NAMALWA (cell line): ENCODE results near the gene CEP295NL.
"Not testable (repeated sequence)": the region's sequence is repeated elsewhere in the genome, so short reads cannot be mapped to it uniquely, and the experiment has no call there.

ENCODE experiments used
- DNase-seq: peaks from one replicate; pipeline ENCODE4 v3.0.0-alpha.2; 2015; ENCODE audit warnings: low spot score

Gene CEP295NL

DNA sequence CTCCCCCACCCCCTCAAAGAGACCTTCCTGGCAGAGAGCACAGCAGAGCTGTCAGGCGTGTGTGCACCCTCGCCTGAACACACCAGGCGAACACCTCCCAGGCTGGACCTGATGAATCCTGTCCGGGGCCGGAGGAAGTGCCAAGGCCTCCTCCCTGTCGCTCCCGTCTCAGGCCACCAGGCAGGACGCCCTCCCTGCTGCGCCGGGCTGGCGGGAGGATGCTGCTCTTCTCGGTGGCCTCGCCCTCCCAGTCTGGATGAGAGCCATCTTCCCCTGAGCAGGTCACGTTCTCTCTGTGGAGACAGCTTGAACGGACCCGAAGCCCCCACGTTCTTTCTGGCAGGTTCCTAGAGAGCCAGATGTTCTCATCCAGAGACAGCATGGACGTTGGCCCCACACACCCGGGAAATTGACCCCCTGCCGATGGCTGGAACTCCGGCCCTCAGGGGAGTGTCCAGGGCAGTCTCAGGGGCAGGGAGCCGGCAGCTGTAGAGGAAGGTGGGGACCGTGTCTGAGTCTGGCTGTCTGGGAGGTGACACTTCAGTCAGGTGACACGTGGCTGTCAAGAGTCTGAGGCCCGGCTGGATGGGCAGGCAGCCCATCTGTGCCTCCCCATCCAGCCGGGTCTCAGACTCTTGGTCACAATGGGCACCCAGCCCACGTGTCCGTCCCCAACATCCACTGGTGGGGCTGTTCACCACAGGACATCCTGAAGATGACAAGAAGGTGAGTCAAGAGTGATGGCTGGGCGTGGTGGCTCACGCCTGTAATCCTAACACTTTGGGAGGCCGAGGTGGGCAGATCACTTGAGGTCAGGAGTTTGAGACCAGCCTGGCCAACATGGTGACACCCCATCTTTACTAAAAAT lies 27.1 kb upstream of the CEP295NL start:
- DNase-seq, result no peak

DNA sequence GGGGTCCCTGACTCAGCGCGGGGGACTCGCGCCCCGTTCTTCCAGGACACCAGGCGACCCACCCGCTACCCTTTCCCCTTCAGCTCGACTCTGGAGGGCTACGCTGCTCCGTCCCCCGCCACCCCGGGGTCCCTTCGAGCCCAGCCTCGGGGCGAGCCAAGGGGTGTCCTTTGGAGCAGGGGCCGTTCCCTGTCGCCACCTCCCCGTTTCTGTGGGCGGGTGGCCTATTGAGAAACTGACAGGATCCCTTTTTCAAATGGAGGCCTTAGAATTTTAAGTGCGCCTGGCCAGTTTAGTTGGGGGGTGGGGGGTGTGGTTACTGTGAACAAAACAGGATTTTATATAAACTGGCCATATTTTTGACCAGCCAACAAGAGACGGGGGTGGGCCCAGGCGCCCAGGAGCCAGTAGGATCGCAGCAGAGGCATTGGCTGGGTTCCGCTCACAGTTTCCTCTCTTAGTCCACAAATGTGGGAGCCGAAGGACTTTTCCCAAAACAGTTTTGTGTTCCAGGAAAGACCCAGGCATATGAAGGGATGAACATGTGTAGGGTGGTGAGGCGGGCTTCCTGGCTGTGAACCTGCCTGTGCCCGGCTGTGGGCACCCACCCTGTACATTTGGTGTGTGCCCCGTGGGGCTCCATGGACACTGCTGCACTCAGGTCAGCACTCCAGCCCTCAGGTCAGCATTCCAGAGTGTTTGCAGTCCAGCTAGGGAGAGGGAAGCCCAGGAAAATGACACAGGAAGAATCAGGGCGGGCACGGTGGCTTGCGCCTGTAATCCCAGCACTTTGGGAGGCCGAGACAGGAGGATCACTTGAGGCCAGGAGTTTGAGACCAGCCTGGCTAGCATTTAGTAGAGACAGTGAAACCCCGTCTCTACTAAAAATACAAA lies 22.9 kb upstream of the CEP295NL start:
- DNase-seq, result no peak

DNA sequence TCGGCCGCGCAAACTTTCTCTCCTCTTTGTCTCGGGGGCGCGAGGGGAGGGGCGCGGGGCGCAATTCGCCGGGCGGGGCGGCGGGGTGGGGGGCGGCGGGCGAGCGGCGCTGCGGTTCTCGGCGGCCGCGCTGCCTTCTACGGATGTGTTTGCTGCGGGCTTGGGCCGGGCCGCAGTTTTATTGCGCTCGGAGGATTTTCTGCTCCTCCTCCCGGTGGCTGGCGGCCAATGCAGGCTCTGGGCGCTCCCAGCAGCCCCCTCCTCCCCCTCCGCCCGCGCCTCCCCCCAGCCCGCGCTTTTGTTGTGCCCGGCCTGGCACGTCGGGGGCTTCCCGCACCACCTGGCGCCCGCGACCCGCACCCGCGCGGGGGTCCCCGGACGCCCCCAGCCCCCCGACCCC lies 22.2 kb upstream of the CEP295NL start, which contains the start of gene TIMP2:
TIMP2 (minus strand) TSS at position 154 of the 400 bp plus-strand sequence. CDS start 299 bp downstream, outside the sequence.
- peak; percentile 57 for DNase-seq

DNA sequence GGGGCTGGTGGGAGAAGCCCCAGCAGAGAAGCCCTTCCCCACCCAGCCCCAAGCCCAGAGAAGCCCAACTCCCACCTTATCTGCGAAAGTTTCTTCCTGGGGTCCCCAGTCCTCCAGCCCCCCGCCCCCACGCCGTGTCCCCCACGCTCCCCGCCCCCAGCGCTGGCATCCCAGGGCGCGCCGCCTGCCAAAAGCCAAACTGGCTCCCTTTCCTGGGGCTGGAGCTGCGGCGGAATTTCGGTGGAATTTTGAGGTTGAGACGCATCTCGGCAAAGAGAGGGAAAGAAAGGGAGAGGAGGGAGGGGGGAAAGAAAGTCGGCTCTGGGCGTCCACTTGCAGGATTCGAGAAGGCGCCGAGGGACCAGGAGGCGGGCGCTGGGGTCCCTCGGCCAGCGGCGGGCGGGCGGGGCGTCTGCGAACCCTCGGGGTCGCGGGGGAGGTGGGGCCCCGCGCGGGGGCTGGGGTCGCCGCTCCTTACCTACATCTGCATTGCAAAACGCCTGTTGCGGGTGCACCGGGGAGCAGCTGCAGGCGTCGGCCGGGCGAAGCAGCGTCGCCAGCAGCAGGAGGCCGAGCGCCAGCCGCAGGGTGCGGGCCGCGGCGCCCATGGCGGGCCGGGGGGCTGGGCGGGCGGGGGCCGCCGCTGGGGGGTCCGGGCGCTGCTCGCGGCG lies 21.6 kb upstream of the CEP295NL start:
- DNase-seq, result no peak

DNA sequence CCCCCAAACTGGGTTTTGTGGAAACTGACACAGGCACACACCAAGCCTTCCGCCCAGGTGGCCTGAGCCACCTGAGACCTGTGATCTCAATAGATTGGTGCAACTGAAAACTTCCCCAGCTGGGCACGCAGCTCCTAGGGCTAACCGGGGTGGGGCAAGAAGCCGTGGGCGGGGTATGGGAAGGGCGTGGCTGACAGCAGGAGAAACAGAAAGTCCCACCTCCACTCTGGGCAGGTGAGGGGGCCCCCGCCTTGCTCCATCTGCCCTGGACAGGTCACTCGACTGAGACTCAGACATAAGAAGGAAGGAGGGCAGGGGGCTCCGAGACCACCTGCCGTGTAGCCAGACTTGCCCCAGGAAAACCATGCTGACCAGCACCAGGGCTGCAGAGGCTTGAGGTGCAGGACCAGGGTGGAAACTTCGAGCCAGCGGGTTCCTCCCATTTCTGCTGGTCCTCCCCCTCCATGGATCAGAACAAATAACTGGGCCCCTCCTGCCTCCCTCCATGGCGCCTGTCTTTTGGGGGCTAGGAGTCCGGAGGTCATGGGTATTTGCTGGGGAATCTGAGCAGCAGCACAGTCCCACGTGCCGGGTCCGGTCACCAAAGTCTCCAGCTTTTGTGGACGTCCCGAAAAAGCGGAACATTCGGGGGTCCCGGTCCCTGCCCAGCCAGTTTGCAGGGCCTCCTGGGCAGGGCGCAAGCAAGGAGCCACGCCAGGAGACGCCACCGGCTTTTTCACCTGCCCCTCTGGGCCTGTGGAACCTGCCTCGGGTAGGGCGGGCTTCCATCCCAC lies 20.9 kb upstream of the CEP295NL start:
- peak; percentile 71 for DNase-seq

DNA sequence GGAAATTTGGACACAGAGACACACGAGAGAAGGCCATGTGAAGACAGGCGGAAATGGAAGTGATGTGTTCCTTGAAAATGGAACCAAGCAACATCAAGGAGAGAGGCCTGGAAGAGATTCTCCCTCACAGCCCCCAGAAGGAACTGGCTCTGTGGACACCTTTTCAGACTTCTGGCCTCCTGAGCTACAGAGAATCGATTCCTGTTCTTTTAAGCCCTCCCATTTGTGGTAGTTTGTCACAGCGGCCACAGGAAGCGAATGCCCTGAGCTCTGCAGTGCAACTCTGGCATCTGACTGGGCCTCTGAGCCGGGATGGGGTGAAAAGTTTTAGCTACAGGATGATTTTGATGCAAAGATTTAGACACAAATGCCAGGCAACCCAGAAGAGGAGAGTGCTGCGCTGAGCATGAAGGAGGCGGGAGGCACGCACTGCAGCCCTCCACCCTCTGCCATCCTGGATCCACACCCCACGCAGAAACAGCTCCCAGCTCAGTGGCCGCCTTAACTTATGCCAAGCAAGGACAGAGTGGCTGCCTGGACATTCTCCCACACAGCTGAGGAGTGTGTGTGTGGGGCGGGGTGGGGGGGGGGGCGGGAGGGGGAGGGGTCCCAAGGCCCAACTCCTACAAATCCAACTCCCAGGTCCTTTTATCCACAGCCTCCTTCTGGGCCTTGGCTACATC lies 20.0 kb upstream of the CEP295NL start:
- no peak for DNase-seq

DNA sequence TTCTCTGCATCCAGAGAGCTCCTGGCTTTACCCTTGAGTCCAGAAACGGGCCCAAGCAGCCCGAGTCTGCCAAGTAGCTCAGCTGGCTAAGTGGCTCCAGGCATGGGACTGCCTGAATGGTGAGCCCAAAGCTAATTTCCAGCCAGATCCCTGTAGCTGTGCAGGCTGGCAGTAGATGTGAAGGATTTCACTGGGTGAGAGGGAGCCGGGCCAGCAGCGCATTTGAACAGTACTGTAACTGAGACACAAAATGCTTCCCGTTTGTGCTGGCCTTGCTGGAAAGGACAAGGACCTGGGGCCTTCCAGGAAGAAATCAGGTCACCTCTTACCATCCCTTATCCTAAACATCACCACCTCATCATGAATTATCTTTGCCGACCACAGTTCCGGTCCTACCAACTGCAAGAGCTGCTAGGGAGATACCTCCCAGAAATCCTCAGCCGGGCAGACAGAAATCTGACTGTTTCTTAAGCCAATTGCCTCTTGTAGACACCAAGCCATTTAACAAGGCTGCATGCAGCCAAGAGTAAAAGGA lies 18.5 kb upstream of the CEP295NL start:
- no peak for DNase-seq

DNA sequence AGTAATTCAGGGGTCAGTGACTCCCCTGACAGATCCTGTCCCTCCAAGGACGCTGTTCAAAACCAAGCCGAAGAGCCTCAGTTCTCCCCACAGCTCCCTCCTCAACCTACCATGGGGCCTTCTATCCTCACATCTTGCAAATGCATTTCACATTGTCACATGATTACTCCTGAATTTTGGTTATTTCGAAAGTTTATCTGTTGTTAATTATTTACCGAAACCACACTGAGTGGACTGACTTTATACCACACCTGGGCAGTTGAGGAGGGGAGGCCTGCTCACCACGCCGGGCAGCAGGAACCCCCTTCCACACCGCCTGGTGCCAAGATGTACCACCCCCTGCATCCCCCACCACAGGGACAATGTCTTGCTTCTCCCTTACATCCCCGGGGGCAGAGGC lies 17.5 kb upstream of the CEP295NL start:
- no peak for DNase-seq

DNA sequence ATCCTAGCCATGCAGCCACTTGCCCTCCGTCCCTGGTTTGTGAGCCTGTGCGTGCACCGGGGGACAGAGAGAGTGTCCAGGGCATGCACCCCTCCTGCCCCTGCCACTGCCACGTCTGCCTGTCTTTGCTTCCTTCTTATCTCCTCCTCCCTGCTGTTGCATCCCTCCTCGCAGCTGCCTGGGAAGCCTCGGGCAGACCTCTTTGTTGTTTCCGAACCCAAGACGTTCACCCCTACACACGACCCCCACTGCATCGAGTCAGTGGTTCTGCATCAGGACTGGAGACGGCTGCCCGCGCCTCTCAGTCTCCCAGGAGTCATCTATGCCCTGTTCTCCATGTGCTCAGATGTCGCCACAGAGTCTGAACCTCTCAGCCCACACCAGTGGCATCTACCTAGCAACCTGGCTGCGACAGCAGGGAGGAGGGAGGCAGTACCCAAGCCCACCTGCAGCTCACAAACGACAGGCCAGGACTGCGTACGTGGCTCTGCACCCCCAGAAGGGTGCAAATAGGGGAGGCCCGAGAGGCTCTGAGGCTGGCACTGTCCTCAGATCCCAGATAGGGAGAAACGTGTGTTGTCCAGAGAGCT lies 17.0 kb upstream of the CEP295NL start:
- DNase-seq, result no peak

DNA sequence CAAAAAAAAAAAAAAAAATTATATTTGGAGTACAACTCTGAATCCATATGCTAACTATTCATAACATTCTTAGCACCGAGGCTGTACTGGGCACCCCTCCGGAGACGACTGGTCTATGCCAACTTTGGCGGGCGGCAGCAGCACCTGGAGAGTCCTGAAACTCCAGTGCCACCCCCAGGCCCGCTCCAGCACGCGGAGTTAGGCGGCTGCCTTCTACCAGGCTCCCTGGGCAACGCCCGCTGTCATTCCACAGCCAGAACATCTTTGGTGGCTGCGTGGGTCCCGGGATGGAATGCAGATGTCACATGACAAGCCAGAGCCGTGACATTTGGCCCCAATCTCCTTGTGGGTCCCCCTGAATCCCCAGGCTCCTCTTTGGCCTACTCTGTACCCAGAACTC lies 16.0 kb upstream of the CEP295NL start:
- no peak for DNase-seq

DNA sequence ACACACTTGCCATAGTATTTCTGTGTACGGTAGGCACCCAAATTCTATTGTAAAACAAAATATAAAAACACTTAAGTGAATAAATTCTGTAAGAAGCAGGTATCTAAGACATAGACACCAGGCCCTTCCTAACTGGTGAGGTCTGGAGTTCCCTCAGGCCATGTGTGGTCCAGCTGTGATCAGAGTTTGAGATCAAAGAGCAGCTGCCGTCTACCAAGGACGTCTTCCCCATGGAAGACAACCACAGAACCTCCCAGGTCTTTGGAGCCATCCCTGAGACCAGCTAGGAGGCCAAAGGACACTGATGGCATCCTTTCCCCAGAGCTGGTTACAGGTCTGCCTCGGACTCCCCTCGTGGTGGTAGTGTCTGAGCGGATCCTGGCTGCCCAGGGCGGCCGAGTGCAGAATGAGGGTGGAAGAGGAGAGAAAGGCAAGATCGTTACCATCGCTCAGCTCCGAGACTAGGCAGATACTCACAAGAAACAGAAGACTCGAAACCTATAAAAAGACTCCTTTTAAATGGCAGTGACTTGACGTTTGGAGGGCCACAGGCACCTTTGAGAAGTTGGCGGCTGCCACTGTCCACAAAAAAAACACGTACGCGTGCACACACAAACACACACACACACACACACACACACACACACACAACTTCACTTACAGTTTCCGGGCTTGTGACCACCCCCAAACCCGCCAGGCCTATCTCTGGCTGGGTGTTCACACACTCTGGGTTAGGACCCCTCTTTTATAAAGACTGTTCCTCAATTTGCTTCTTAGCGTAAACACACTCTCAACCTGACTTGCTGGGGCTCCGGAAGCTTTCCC lies 14.7 kb upstream of the CEP295NL start:
- no peak for DNase-seq

DNA sequence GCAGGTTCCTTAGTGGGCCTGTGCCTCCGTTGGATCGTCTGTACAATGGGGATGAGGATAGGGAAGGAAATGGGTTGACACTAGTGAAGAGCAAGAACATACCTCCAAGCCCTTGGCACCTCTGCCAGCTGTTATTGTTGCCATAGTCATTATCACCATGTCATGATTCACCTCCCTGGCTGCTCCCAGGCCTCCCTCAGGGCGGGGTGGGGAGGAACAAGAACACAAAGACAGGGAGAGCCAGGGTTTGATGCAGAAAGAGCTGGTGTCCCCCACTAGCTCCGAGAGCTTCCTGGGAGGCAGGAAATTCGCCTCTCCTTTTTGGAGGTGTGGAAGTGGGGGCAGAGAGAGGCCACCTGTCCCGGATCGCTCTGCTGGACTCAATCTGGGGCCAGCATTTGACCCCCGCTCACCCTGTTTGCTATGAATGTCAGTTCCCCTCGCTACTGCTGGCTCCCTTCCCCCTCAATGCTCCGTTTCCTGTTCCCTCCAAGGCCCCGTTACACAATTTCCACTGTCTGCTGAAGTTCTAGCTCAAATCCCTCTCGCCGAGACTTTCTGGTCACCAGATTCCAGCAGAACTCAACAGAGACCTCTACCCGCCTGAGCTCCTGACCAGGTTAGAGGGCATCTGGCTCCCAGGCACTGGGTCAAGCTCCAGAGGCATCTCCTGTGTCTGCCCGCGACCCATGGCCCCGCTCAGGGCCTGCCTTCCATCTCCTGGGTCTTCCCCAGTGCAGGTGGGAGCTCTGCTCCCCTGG lies 13.1 kb upstream of the CEP295NL start:
- no peak for DNase-seq

DNA sequence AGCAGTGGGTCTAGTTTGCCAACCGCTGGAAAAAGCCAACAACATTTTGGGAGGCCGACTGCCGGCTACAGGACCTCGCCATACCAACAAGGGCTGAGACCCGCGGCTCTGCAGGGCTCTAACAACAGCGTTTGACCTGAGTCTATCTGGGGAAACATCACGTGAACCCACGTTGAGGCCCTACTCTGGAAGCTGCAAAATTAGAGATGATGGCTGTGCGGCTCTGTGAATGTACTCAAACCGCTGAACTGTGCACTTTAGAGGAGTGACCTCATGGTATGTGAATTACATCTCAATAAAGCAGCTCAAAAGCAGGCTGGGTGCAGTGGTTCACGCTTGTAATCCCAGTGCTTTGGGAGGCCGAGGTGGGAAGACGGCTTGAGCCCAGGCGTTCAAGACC lies 10.1 kb upstream of the CEP295NL start:
- DNase-seq, result no peak

DNA sequence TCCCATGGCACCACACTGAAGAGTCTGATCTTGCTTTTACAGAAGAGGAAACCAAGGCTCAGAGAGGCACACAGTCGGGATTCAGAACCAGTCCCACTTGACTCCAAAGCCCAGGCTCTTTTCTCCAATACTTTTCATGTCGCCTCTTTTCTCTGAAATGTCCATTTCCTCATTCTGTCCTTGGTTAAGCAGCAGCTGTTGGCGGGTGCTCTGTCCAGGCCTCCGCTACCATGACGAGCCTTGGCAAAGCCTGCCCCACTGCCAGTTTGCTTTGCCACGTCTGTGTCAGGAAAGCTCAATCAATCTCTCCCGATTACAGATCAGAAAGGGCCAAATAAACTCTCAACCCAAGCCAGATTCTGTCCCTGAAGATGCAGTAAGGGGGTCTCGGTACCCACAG lies 9.1 kb upstream of the CEP295NL start:
- no peak for DNase-seq

DNA sequence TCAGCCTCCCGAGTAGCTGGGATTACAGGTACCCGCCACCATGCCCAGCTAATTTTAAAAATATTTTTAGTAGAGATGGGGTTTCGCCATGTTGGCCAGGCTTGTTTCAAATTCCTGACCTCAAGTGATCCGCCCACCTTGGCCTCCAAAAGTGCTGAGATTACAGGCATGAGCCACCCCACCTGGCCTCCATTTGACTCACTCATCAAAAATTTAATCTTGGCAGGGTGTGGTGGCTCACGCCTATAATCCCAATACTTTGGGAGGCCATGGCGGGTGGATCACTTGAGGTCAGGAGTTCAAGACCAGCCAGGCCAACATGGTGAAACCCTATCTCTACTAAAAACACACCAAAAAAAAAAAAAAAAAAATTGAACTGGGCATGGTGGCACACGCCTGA lies 8.5 kb upstream of the CEP295NL start:
- not testable (repeated sequence) for DNase-seq

DNA sequence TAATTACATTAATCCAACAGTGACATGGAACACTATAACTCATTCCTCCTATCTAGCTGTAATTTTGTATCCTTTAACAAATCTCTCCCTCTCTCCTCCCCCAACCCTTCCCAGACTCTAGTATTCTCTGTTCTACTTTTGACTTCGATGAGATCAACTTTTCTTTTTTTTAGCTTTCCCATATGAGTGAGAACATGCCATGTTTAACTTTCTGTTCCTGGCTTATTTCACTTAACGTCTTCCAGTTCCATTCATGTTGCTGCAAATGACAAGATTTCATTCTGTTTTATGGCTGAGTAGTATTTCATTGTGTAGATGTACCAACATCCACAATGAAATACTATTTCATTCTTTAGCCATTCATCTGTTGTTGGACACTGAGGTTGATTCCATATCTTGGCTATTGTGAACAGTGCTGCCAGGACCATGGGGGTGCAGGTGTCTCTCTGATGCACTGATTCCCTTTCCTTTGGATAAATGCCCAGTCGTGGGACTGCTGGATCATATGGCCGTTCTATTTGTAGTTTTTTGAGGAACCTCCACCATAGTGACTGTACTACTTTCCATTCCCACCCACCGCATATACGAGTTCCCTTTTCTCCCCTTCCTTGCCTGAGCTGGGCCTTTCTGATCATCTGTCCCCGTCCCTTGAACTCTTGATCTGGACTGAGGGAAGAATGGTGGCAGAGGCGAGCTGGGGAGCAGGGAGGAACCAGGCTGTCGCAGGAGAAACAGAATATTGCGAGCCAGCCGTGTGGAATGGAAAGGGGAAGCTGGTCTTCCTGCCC lies 7.7 kb upstream of the CEP295NL start:
- DNase-seq, result no peak

DNA sequence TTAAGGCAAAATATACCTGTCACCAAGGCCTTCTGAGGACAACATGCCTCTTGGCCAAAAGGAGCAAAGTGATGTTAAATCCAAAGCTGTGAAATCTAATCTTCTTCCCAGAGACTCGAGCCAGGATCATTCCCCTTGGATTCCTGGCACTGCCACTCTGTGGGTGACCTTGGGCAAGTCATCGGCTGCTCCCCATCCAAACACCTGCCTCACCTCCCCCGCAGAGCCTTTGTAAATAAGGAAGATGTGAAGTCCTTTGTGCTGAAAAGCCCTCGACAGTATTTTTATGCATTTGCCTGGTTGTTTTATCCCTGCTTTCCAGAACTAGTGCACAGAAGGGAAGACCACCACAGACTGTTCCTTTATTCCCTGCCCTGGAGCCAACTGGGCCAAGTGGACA lies 5.4 kb upstream of the CEP295NL start:
- no peak for DNase-seq

DNA sequence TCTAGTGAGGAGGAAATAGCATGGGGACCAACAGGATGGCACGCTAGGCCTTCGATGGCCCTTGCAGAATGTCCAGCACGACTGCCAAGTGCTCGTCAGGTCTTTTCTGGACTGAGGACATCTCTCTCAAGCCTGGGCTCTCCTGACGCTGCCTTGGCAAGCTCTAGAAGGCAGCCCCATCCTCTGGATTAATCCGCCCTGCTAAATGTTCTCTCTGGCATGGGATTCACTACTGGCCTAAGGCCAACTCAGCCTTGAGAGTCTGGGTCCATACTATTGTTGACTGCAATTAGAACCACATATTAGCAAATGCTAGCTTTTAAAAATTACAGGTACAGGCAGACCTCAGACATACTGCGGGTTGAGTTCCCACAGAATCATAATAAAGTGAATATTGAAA lies 2.5 kb upstream of the CEP295NL start:
- DNase-seq, result no peak
